VCaP (cell line): ENCODE data around the gene NCAPD3.

Experiments used
- H3K27ac ChIP-seq: fragments of 450-650 bp; 2 replicates; pipeline ENCODE4 v1.5.1; 2017
- CTCF ChIP-seq: fragments of 450-650 bp; conservative IDR thresholded peaks from 2 replicates; pipeline ENCODE4 v1.5.1; 2017; ENCODE audit warnings: mild to moderate bottlenecking, moderate library complexity

NCAPD3 gene

GRCh38 chr11:134266841-134267251 lies 43.1 kb upstream of the NCAPD3 start:
- peak overlapping the region; percentile 13; the same call in 1 of the 2 replicates for H3K27ac ChIP-seq
- TF ChIP-seq CTCF = no peak

- TF ChIP-seq CTCF = no peak
- peak overlapping the region; percentile 13; the same call in 1 of the 2 replicates for H3K27ac ChIP-seq
These were observed 42.7 kb upstream of the NCAPD3 start for GRCh38 chr11:134266440-134266839.

GRCh38 chr11:134264966-134265764 lies 41.4 kb upstream of the NCAPD3 start:
- no peak overlapping the region; the same call in 1 of the 2 replicates for H3K27ac ChIP-seq
- no peak for TF ChIP-seq CTCF

GRCh38 chr11:134261626-134262488 lies 38.1 kb upstream of the NCAPD3 start:
- no peak overlapping the region for H3K27ac ChIP-seq
- TF ChIP-seq CTCF = peak; percentile 91

GRCh38 chr11:134260983-134261382 lies 37.2 kb upstream of the NCAPD3 start:
- no peak overlapping the region for H3K27ac ChIP-seq
- TF ChIP-seq CTCF = no peak

GRCh38 chr11:134260503-134260902 lies 36.7 kb upstream of the NCAPD3 start:
- no peak overlapping the region for H3K27ac ChIP-seq

More at GRCh38 chr11:134260503-134260902, 36.7 kb upstream of the NCAPD3 start:
- no peak for TF ChIP-seq CTCF
